Left lung (tissue), 14 donors: Measurements from ENCODE around the gene WNT10A. TPM values are rescaled to one million over a fixed set of nuclear protein-coding genes. Genes with fewer than 3 reads are reported as not detected.

Source experiments
- ATAC-seq: fragments of 200-7000 bp; cut with Tn5 transposase; one replicate; pipeline ENCODE4 v1.9.1; 2020; ENCODE audit warnings: moderate library complexity
- DNase-seq, 4 donors: peaks; one replicate each; pipeline ENCODE4 v3.0.0-alpha.2; 2013 to 2020
- H3K27ac ChIP-seq, 2 donors: fragments of 200-600 bp; sonication (generic) in 1 of 2; one replicate each; pipeline versions ENCODE4 v1.5.0 to v1.8.0; 2020 to 2021
- H3K27me3 ChIP-seq, 2 donors: fragments of 200-600 bp; sonication (generic) in 1 of 2; one replicate each; pipeline versions ENCODE4 v1.5.0 to v1.8.0; 2020 to 2021
- H3K36me3 ChIP-seq, 2 donors: fragments of 200-600 bp; sonication (generic) in 1 of 2; one replicate each; pipeline versions ENCODE4 v1.5.0 to v1.8.0; 2020 to 2021
- H3K4me1 ChIP-seq, 2 donors: fragments of 200-600 bp; one replicate each; pipeline ENCODE4 v1.8.0; 2021
- H3K4me3 ChIP-seq, 2 donors: fragments of 200-600 bp; sonication (generic) in 1 of 2; one replicate each; pipeline versions ENCODE4 v1.5.0 to v1.8.0; 2020 to 2021; ENCODE audit warnings: mild to moderate bottlenecking in 1 of 2
- H3K9me3 ChIP-seq, 2 donors: fragments of 200-600 bp; sonication (generic) in 1 of 2; one replicate each; pipeline versions ENCODE4 v1.5.0 to v1.8.0; 2020 to 2021
- intact Hi-C, 2 donors: fragments of 100-400 bp; cut with DNase I; formaldehyde crosslinking; loops; one replicate each; pipeline versions ENCODE4 v1.11.2 to v1.14.2; 2022
- long read RNA-seq, 12 donors: library from polyadenylated mRNA in 2 of 12; unstranded in 2 of 12; transcript quantifications; one replicate each; pipeline ENCODE4 v2.0.0 and lab custom pipeline, GENCODE V29; 2019 to 2026
- polyA plus RNA-seq, 6 donors: library from polyadenylated mRNA; unstranded; fragments of 120-200 nt; gene quantifications; one replicate each; pipeline ENCODE4 v1.2.1, GENCODE V29; 2013; ENCODE audit not compliant: insufficient read length in 6 of 6
- total RNA-seq, 2 donors: library from RNA; stranded (reverse); fragmentation: NEBNext Ultra II Directional; extraction: Animal tissue kit (Norgen Biotek cat#: 25700); gene quantifications; one replicate each; pipeline ENCODE4 v1.2.1, GENCODE V29; 2021
- TF ChIP-seq, protein P1 (sequence below), 2 donors: fragments of 200-600 bp; sonication (generic) in 1 of 2; IDR thresholded peaks; one replicate each; pipeline versions ENCODE4 v1.5.0 to v1.8.0; 2021; ENCODE audit warnings: antibody characterized with exemption in 2 of 2
- donor health status: DM: no; HTN: yes; CAD: no.
- donor health status: DM: no; HTN: no; CAD: no.

Gene WNT10A
- total RNA-seq: 1 to 10 TPM in 1 of 2 donors, under 1 TPM in 1; 0.47 to 1.1 TPM
- polyA plus RNA-seq: under 1 TPM in 5 of 6 donors, not detected in 1; 0.17 to 0.40 (median 0.32) TPM
- long read RNA-seq, donor 1: 0 reads
- long read RNA-seq, donor 2: 0 reads
- long read RNA-seq, donor 3: 0 reads
- long read RNA-seq, donor 4: 0 reads
- long read RNA-seq, donor 5: 0 reads
- long read RNA-seq, donor 6: 0 reads
- long read RNA-seq, donor 7: 0 reads
- long read RNA-seq, donor 8: 0 reads
- long read RNA-seq, donor 9: 0 reads
- long read RNA-seq, donor 10: 0 reads
- long read RNA-seq, donor 11: 0 reads
- long read RNA-seq, donor 12: 0 reads

DNA sequence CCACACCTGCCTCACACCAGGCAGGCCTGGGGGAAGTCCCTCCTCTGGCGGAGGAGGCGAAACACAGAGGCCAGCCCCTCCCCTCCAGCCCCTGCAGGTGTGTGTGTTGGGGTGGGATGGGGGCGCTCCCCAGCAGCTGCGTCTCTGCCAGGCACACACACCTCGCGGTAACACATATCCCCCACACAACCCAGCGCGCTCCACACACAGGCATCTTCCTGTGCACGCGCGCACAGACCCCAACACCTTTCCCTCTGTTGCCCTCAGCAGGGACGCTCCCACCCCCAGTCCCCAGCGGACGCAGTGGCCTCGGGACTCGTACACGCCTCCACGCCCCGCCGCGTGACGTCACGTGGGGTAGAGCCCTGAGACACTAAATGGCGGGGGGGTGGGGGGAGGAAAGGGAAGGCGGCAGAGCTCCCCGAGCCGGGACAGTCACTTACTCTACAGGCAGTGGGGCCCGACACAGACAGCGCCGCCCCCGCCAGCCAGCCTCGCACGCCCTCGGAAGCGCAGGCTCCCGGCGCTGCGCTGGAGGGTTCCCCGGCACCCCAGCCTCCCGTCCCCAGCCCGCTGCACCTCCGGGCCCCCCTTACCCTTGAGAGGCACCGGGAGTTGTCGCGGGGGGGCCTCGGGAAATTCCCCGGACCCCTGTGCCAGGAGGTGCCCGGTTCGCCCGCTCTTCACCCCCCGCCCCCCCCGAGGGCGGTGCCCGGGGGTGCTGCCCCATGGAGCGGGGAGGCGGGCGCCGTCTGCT, at the start of gene WNT10A:
Gene WNT10A (plus strand): TSS at position 751 of the 757 bp plus-strand sequence. CDS start 144 bp downstream, outside the sequence.
- Histone ChIP-seq H3K36me3 (no peaks in the 10 kb centered on the region), H3K9me3 (no peaks in the 10 kb centered on the region), H3K4me1 (peaks cover 9 to 30% of the 10 kb centered on the region in 2 donors), H3K27me3 (peaks cover 51 to 100% of the 10 kb centered on the region in 2 donors), H3K27ac (no peak within 1 kb of the TSS), H3K4me3 (peak within 1 kb of the TSS in 1 of 2 donors; percentile 9)
- DNase-seq (peak in 1 of 4 donors; percentile 68), ATAC-seq (peak; percentile 31)
- intact Hi-C loops: no loop called here
- TF ChIP-seq, protein P1, sequence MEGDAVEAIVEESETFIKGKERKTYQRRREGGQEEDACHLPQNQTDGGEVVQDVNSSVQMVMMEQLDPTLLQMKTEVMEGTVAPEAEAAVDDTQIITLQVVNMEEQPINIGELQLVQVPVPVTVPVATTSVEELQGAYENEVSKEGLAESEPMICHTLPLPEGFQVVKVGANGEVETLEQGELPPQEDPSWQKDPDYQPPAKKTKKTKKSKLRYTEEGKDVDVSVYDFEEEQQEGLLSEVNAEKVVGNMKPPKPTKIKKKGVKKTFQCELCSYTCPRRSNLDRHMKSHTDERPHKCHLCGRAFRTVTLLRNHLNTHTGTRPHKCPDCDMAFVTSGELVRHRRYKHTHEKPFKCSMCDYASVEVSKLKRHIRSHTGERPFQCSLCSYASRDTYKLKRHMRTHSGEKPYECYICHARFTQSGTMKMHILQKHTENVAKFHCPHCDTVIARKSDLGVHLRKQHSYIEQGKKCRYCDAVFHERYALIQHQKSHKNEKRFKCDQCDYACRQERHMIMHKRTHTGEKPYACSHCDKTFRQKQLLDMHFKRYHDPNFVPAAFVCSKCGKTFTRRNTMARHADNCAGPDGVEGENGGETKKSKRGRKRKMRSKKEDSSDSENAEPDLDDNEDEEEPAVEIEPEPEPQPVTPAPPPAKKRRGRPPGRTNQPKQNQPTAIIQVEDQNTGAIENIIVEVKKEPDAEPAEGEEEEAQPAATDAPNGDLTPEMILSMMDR (IDR thresholded peaks at IDR 0.05): no peak

GRCh38 chr2:218831378-218831990, 49.2 kb upstream of the WNT10A start, which contains the start of gene PRKAG3:
PRKAG3 (minus strand) TSS chr2:218831803.
- ATAC-seq (no peak), DNase-seq (no peak)
- H3K4me3 ChIP-seq: no peak within 1 kb of the TSS
- no peaks in the 10 kb centered on the region for H3K4me1 ChIP-seq
- TF ChIP-seq, protein P1 (IDR thresholded peaks at IDR 0.05): no peak
- H3K9me3 ChIP-seq: no peaks in the 10 kb centered on the region
- intact Hi-C loops: no loop called here
- no peak within 1 kb of the TSS for H3K27ac ChIP-seq
- H3K27me3 ChIP-seq: peaks cover 0 to 66% of the 10 kb centered on the region in 2 donors
- no peaks in the 10 kb centered on the region for H3K36me3 ChIP-seq

DNA sequence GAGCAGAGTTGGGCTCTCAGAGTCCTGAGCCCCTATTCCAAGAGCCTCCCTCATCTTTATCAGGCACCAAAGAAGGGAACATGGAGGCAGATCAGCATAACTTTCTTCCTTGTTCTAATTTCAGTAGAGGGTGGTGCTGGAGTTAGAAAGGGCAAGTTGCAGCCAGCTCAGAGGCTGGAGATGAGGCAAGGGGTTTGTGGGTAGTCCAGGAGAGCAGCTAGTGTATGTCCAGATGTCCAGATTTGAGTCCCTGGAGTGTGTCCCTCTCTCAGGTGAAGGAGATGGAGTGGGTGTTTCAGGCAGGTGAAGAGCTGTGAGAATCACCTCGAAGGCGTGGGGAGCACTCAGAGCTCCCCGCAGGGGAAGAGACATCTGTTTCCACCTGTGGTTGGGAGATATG, 48.6 kb upstream of the WNT10A start:
- no peak for DNase-seq
- H3K9me3 ChIP-seq: peaks cover 0 to 4% of the 10 kb centered on the region in 2 donors
- no peak overlapping the region for H3K4me3 ChIP-seq
- intact Hi-C loops: no loop called here
- ATAC-seq: no peak
- TF ChIP-seq, protein P1 (IDR thresholded peaks at IDR 0.05): no peak
- no peaks in the 10 kb centered on the region for H3K4me1 ChIP-seq
- H3K27me3 ChIP-seq: peaks cover 0 to 71% of the 10 kb centered on the region in 2 donors
- H3K36me3 ChIP-seq: no peaks in the 10 kb centered on the region
- no peak overlapping the region for H3K27ac ChIP-seq

- no peak overlapping the region for H3K4me3 ChIP-seq
- no peaks in the 10 kb centered on the region for H3K36me3 ChIP-seq
- H3K9me3 ChIP-seq: peaks cover 0 to 8% of the 10 kb centered on the region in 2 donors
- no peaks in the 10 kb centered on the region for H3K4me1 ChIP-seq
- peaks cover 0 to 67% of the 10 kb centered on the region in 2 donors for H3K27me3 ChIP-seq
- DNase-seq: no peak
- intact Hi-C loops: no loop called here
- TF ChIP-seq, protein P1 (IDR thresholded peaks at IDR 0.05): no peak
- peak; percentile 46 for ATAC-seq
- H3K27ac ChIP-seq: no peak overlapping the region
These were observed 48.1 kb upstream of the WNT10A start for GRCh38 chr2:218832520-218832919.
